Transverse colon (tissue), 4 donors: ENCODE measurements around the gene TM9SF3.

Experiments used
- CTCF ChIP-seq, 5 experiments: fragments of 200-600 bp in 3 of 5; fragments of 450-650 bp in 2 of 5; sonication (generic) in 3 of 5; IDR thresholded peaks; 1 replicate in 2 of 5; 2 replicates in 3 of 5; pipeline ENCODE4 v1.5.1; 2016 to 2017; ENCODE audit warnings: antibody characterized with exemption in 5 of 5, inconsistent platforms in 3 of 5, mild to moderate bottlenecking in 2 of 5, moderate library complexity in 1 of 5
- EP300 ChIP-seq: sonication (generic); formaldehyde crosslinking; IDR thresholded peaks from one replicate; pipeline ENCODE4 v1.6.1; 2017; ENCODE audit warnings: antibody characterized with exemption, low read depth
- POLR2AphosphoS5 ChIP-seq, 3 donors: sonication (generic); formaldehyde crosslinking; IDR thresholded peaks; one replicate each; pipeline ENCODE4 v1.6.1; 2016; ENCODE audit warnings: antibody characterized with exemption in 3 of 3

GRCh38 chr10:96598846-96599245, 12.0 kb upstream of the TM9SF3 start:
- TF ChIP-seq CTCF (IDR thresholded peaks at IDR 0.05) = no peak
- no peak for TF ChIP-seq POLR2AphosphoS5 (IDR thresholded peaks at IDR 0.05)
- no peak for TF ChIP-seq EP300
